Adrenal gland (tissue), 12 donors: ENCODE measurements around the gene ANK3. TPM values are rescaled to one million over a fixed set of nuclear protein-coding genes. Genes with fewer than 3 reads are reported as not detected.

Experiments
- DNase-seq, 7 donors: peaks; one replicate each; pipeline ENCODE4 v3.0.0-alpha.2; 2019 to 2020
- H3K27ac ChIP-seq, 5 donors: fragments of 200-600 bp; sonication (generic) in 4 of 5; 1 replicate in 3 of 5; 2 replicates in 2 of 5; pipeline versions ENCODE4 v1.5.1 to v1.8.0; 2016 to 2020; ENCODE audit warnings: mild to moderate bottlenecking in 1 of 5
- H3K27me3 ChIP-seq: fragments of 200-600 bp; 2 replicates; pipeline ENCODE4 v1.8.0; 2021
- H3K36me3 ChIP-seq, 2 donors: fragments of 200-600 bp; replicated peaks in 1 of 2; 1 replicate in 1 of 2; 2 replicates in 1 of 2; pipeline versions ENCODE4 v1.5.1 to v1.8.0; 2018 to 2022
- H3K4me1 ChIP-seq, 2 donors: fragments of 200-600 bp; replicated peaks in 1 of 2; 1 replicate in 1 of 2; 2 replicates in 1 of 2; pipeline versions ENCODE4 v1.5.1 to v1.8.0; 2018 to 2021
- H3K4me3 ChIP-seq, 4 donors: fragments of 200-600 bp; sonication (generic) in 3 of 4; one replicate each; pipeline ENCODE4 v1.5.1; 2016 to 2018
- H3K9me3 ChIP-seq, 3 donors: fragments of 200-600 bp; sonication (generic) in 1 of 3; replicated peaks in 1 of 3; 1 replicate in 2 of 3; 2 replicates in 1 of 3; pipeline versions ENCODE4 v1.5.1 to v1.8.0; 2016 to 2021
- CTCF ChIP-seq, 6 experiments: fragments of 450-650 bp in 4 of 6; fragments of 200-600 bp in 2 of 6; sonication (generic) in 1 of 6; IDR thresholded peaks; 1 replicate in 5 of 6; 2 replicates in 1 of 6; pipeline versions ENCODE4 v1.5.1 to v1.8.0; 2016 to 2021; ENCODE audit warnings: antibody characterized with exemption in 6 of 6, mild to moderate bottlenecking in 2 of 6, moderate library complexity in 1 of 6
- POLR2A ChIP-seq, 2 donors: fragments of 450-650 bp; IDR thresholded peaks; one replicate each; pipeline ENCODE4 v1.6.1; 2017; ENCODE audit warnings: antibody characterized with exemption in 2 of 2, mild to moderate bottlenecking in 2 of 2, moderate library complexity in 1 of 2
- WGBS, 4 donors: extraction: QIAGEN DNeasy Blood & Tissue Kit in 2 of 4; methylation state at CpG; one replicate each; pipeline versions ENCODE4 v1.1.5 to v1.1.7; 2013 to 2017; 5-methylcytosine and 5-hydroxymethylcytosine counted together
- intact Hi-C, 2 donors: fragments of 100-400 bp; cut with DNase I; formaldehyde crosslinking; loops; one replicate each; pipeline versions ENCODE4 v1.14.1 to v1.15.0; 2022 to 2023
- polyA plus RNA-seq, 3 donors: library from polyadenylated mRNA; stranded (reverse); fragments of 200-250 nt in 2 of 3; fragments of 350-450 nt in 1 of 3; fragmentation: Illumina TruSeq in 1 of 3; extraction: RNeasy Lipid Tissue Mini Kit (QIAGEN cat#74804) in 1 of 3; gene quantifications; one replicate each; pipeline ENCODE4 v1.2.3, GENCODE V29; 2013 to 2014
- total RNA-seq, 9 donors: library from RNA; depleted of rRNA in 4 of 9; stranded (reverse); fragments of >200 nt in 4 of 9; fragments of 120-200 nt in 1 of 9; fragmentation: NEBNext Ultra II Directional in 1 of 9; extraction: Animal tissue kit (Norgen Biotek cat#: 25700) in 1 of 9; gene quantifications; one replicate each; pipeline versions ENCODE4 v1.1.0 to v1.2.4, GENCODE V29; 2013 to 2023
- donor health status: healthy with polysubstance abuse.
- donor health status: Bipolar disorder and iron deficiency.
- donor health status: DM: yes; HTN: yes; CAD: no.
- donor health status: DM: no; HTN: no; CAD: no.
- donor health status: DM: no; HTN: no; CAD: no.
- donor health status: DM: yes; HTN: yes; CAD: no.

ANK3 gene
- total and polyA plus RNA-seq, 12 donors = 2.6 to 48.1 (median 15.2) TPM

GRCh38 chr10:60304829-60305379 lies 84.8 kb downstream of the ANK3 start:
- TF ChIP-seq CTCF (IDR thresholded peaks at IDR 0.05) = no peak
- TF ChIP-seq POLR2A (IDR thresholded peaks at IDR 0.05) = no peak
- Histone ChIP-seq H3K36me3 (no peaks in the 10 kb centered on the region), H3K4me3 (no peak overlapping the region), H3K27me3 (no peaks in the 10 kb centered on the region), H3K4me1 (peaks cover 0 to 7% of the 10 kb centered on the region in 2 donors), H3K9me3 (no peaks in the 10 kb centered on the region), H3K27ac (peak overlapping the region in 2 of 5 donors; percentile 57 to 58)
- intact Hi-C loops = no loop called here
- DNase-seq = no peak
- 52 to 76% (median 66%) methylated on average over 2 of the region's 2 CpGs for WGBS, 4 donors

- intact Hi-C loops = no loop called here
- DNase-seq = no peak
- 67 to 91% (median 86%) methylated on average over 1 of the region's 1 CpG for WGBS, 4 donors
- Histone ChIP-seq H3K4me1 (peaks cover 0 to 7% of the 10 kb centered on the region in 2 donors), H3K36me3 (no peaks in the 10 kb centered on the region), H3K9me3 (no peaks in the 10 kb centered on the region), H3K27me3 (no peaks in the 10 kb centered on the region), H3K27ac (no peak overlapping the region), H3K4me3 (no peak overlapping the region)
- TF ChIP-seq CTCF (IDR thresholded peaks at IDR 0.05) (no peak), POLR2A (IDR thresholded peaks at IDR 0.05) (no peak)
Measured at GRCh38 chr10:60303778-60304177, 85.9 kb downstream of the ANK3 start.

GRCh38 chr10:60299961-60300883 lies 89.5 kb downstream of the ANK3 start:
- no peaks in the 10 kb centered on the region for H3K27me3 ChIP-seq
- no peaks in the 10 kb centered on the region for H3K9me3 ChIP-seq
- WGBS, 4 donors = 67 to 72% (median 71%) methylated on average over 11 of the region's 11 CpGs
- intact Hi-C loops = no loop called here
- H3K36me3 ChIP-seq = no peaks in the 10 kb centered on the region
- H3K27ac ChIP-seq = peak overlapping the region in 1 of 5 donors; percentile 32
- H3K4me1 ChIP-seq = peaks cover 0 to 8% of the 10 kb centered on the region in 2 donors
- no peak for DNase-seq
- TF ChIP-seq POLR2A (IDR thresholded peaks at IDR 0.05) (no peak), CTCF (IDR thresholded peaks at IDR 0.05) (no peak)
- no peak overlapping the region for H3K4me3 ChIP-seq

GRCh38 chr10:60299390-60299778 lies 90.3 kb downstream of the ANK3 start:
- peaks cover 0 to 4% of the 10 kb centered on the region in 2 donors for H3K4me1 ChIP-seq
- H3K36me3 ChIP-seq = no peaks in the 10 kb centered on the region
- DNase-seq = no peak
- peak overlapping the region in 2 of 5 donors; percentile 3 to 6 for H3K27ac ChIP-seq
- no peaks in the 10 kb centered on the region for H3K9me3 ChIP-seq
- WGBS, 4 donors = 58 to 82% (median 77%) methylated on average over 1 of the region's 1 CpG
- intact Hi-C loops = no loop called here
- no peaks in the 10 kb centered on the region for H3K27me3 ChIP-seq
- no peak for TF ChIP-seq CTCF (IDR thresholded peaks at IDR 0.05)
- TF ChIP-seq POLR2A (IDR thresholded peaks at IDR 0.05) = no peak
- H3K4me3 ChIP-seq = no peak overlapping the region
